GM23338 (cell line): Measurements from ENCODE around the gene FRY. TPM values are rescaled to one million over a fixed set of nuclear protein-coding genes. Genes with fewer than 3 reads are reported as not detected.

Experiments used
- ATAC-seq: fragments of 200-7000 bp; cut with Tn5 transposase; 3 replicates; pipeline ENCODE4 v1.9.1; 2020
- DNase-seq: peaks from one replicate; pipeline ENCODE4 v3.0.0-alpha.2; 2015; ENCODE audit warnings: low spot score
- H2AFZ ChIP-seq: fragments of 200-600 bp; sonication (generic); 2 replicates; pipeline ENCODE4 v1.8.0; 2016; ENCODE audit warnings: antibody characterized with exemption, mild to moderate bottlenecking, moderate library complexity
- H3F3A ChIP-seq: fragments of 200-600 bp; sonication (generic); replicated peaks from 2 replicates; pipeline ENCODE4 v1.8.0; 2017; ENCODE audit warnings: antibody characterized with exemption, mixed run types, low read depth
- H3K27ac ChIP-seq: fragments of 200-600 bp; sonication (generic); 2 replicates; pipeline ENCODE4 v1.6.1; 2016; ENCODE audit warnings: low read depth
- H3K27me3 ChIP-seq: fragments of 200-600 bp; sonication (generic); 2 replicates; pipeline ENCODE4 v1.8.0; 2016; ENCODE audit warnings: mild to moderate bottlenecking, mixed run types, moderate library complexity; ENCODE audit not compliant: insufficient read depth
- H3K36me3 ChIP-seq: fragments of 200-600 bp; sonication (generic); 2 replicates; pipeline ENCODE4 v1.8.0; 2016; ENCODE audit warnings: mild to moderate bottlenecking; ENCODE audit not compliant: insufficient read depth
- H3K4me1 ChIP-seq: fragments of 200-600 bp; sonication (generic); 2 replicates; pipeline ENCODE4 v1.8.0; 2016; ENCODE audit warnings: mild to moderate bottlenecking, moderate library complexity; ENCODE audit not compliant: insufficient read depth
- H3K4me2 ChIP-seq: fragments of 200-600 bp; sonication (generic); 2 replicates; pipeline ENCODE4 v1.7.1; 2017; ENCODE audit warnings: mixed run types
- H3K4me3 ChIP-seq: fragments of 200-600 bp; sonication (generic); 2 replicates; pipeline ENCODE4 v1.6.1; 2016; ENCODE audit warnings: mixed run types
- H3K79me2 ChIP-seq: fragments of 200-600 bp; sonication (generic); replicated peaks from 2 replicates; pipeline ENCODE4 v1.8.0; 2017; ENCODE audit warnings: mild to moderate bottlenecking; ENCODE audit not compliant: insufficient read depth
- H3K9me2 ChIP-seq: fragments of 200-600 bp; sonication (generic); 2 replicates; pipeline ENCODE4 v1.8.0; 2017; ENCODE audit not compliant: insufficient read depth
- H4K20me1 ChIP-seq: fragments of 200-600 bp; sonication (generic); replicated peaks from 2 replicates; pipeline ENCODE4 v1.8.0; 2017; ENCODE audit warnings: mild to moderate bottlenecking; ENCODE audit not compliant: insufficient read depth
- H3K27ac Mint-ChIP-seq: 2 replicates; pipeline ENCODE4 v1.8.0; 2020; ENCODE audit warnings: inconsistent platforms, mild to moderate bottlenecking, moderate library complexity, mixed read lengths
- H3K27me3 Mint-ChIP-seq: 3 replicates; pipeline ENCODE4 v1.8.0; 2022; ENCODE audit warnings: low read depth, mild to moderate bottlenecking, moderate library complexity, mixed read lengths, inconsistent platforms; ENCODE audit not compliant: insufficient read depth, poor library complexity
- H3K36me3 Mint-ChIP-seq: 3 replicates; pipeline ENCODE4 v1.8.0; 2021; ENCODE audit warnings: low read depth, mild to moderate bottlenecking, inconsistent platforms, moderate library complexity, mixed read lengths
- H3K4me1 Mint-ChIP-seq: 3 replicates; pipeline ENCODE4 v1.8.0; 2020; ENCODE audit warnings: mild to moderate bottlenecking, inconsistent platforms, mixed read lengths
- H3K4me3 Mint-ChIP-seq: 3 replicates; pipeline ENCODE4 v1.8.0; 2021; ENCODE audit warnings: moderate library complexity, mild to moderate bottlenecking, inconsistent platforms, mixed read lengths
- H3K9me3 Mint-ChIP-seq: 3 replicates; pipeline ENCODE4 v1.8.0; 2020; ENCODE audit warnings: moderate library complexity, mild to moderate bottlenecking, inconsistent platforms, mixed read lengths
- CTCF ChIP-seq, 2 experiments: fragments of 200-600 bp in 1 of 2; sonication (generic) in 1 of 2; conservative IDR thresholded peaks; 2 replicates each; pipeline versions ENCODE4 v1.5.1 to v1.6.1; 2016 to 2017; ENCODE audit warnings: antibody characterized with exemption in 2 of 2, low read depth in 2 of 2, mild to moderate bottlenecking in 2 of 2, moderate library complexity in 1 of 2
- EZH2phosphoT487 ChIP-seq: fragments of 200-600 bp; sonication (generic); IDR thresholded peaks from one replicate; pipeline ENCODE4 v1.8.1; 2018; ENCODE audit warnings: antibody characterized with exemption; ENCODE audit not compliant: unreplicated experiment
- NANOG ChIP-seq: IDR thresholded peaks from 2 replicates; pipeline ENCODE4 v1.6.1; 2016; ENCODE audit warnings: antibody characterized with exemption, borderline replicate concordance
- STAT1 ChIP-seq: IDR thresholded peaks from one replicate; pipeline ENCODE4 v1.6.1; 2016; ENCODE audit warnings: antibody characterized with exemption; ENCODE audit not compliant: unreplicated experiment
- ZNF331 ChIP-seq: fragments of 250-450 bp; sonication (Bioruptor Pico); IDR thresholded peaks from 2 replicates; pipeline ENCODE4 v1.5.0; 2020; ENCODE audit warnings: low read depth, mild to moderate bottlenecking, moderate library complexity
- polyA plus RNA-seq: library from polyadenylated mRNA; unstranded; fragments of >200 nt; fragmentation: Nextera tagmentation; extraction: Ambion mirVana; gene quantifications from 2 replicates; pipeline ENCODE4 v1.2.1, GENCODE V29; 2016
- total RNA-seq: library from RNA; depleted of rRNA; stranded (reverse); fragments of >200 nt; shearing (Covaris generic); gene quantifications from 2 replicates; pipeline ENCODE4 v1.2.3, GENCODE V29; 2014
- TF ChIP-seq, protein P1 (sequence below): IDR thresholded peaks from one replicate; pipeline ENCODE4 v1.6.1; 2018; ENCODE audit warnings: antibody characterized with exemption; ENCODE audit not compliant: unreplicated experiment
- TF ChIP-seq, protein P2 (sequence below): fragments of 250-450 bp; sonication (Bioruptor Pico); IDR thresholded peaks from 2 replicates; pipeline ENCODE4 v1.5.0; 2020; ENCODE audit warnings: mild to moderate bottlenecking, moderate library complexity

Gene FRY
- total and polyA plus RNA-seq, 2 experiments from 2014 or later = 2.4 to 10.1 TPM

DNA sequence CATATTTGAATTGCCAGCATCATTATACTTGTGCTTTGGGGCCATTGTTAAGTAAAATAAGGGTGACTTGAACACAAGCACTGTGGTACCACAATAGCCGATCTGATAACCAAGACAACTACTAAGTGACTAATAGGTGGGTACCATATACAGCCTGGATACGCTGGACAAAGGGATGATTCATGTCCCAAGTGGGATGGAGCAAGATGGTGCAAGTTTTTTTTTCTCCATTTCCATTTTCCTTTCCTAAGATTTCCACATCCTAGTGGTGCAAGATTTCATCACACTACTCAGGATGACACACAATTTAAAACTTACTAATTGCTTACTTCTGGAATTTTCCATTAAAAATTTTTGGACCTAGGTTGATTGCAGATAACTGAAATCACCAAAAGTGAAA is 298.9 kb downstream of the FRY start (continued):
- no peak for TF ChIP-seq ZNF331 (CRISPR knock-in tag)
- TF ChIP-seq, protein P1, sequence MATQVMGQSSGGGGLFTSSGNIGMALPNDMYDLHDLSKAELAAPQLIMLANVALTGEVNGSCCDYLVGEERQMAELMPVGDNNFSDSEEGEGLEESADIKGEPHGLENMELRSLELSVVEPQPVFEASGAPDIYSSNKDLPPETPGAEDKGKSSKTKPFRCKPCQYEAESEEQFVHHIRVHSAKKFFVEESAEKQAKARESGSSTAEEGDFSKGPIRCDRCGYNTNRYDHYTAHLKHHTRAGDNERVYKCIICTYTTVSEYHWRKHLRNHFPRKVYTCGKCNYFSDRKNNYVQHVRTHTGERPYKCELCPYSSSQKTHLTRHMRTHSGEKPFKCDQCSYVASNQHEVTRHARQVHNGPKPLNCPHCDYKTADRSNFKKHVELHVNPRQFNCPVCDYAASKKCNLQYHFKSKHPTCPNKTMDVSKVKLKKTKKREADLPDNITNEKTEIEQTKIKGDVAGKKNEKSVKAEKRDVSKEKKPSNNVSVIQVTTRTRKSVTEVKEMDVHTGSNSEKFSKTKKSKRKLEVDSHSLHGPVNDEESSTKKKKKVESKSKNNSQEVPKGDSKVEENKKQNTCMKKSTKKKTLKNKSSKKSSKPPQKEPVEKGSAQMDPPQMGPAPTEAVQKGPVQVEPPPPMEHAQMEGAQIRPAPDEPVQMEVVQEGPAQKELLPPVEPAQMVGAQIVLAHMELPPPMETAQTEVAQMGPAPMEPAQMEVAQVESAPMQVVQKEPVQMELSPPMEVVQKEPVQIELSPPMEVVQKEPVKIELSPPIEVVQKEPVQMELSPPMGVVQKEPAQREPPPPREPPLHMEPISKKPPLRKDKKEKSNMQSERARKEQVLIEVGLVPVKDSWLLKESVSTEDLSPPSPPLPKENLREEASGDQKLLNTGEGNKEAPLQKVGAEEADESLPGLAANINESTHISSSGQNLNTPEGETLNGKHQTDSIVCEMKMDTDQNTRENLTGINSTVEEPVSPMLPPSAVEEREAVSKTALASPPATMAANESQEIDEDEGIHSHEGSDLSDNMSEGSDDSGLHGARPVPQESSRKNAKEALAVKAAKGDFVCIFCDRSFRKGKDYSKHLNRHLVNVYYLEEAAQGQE = no peak
- TF ChIP-seq, protein P2, sequence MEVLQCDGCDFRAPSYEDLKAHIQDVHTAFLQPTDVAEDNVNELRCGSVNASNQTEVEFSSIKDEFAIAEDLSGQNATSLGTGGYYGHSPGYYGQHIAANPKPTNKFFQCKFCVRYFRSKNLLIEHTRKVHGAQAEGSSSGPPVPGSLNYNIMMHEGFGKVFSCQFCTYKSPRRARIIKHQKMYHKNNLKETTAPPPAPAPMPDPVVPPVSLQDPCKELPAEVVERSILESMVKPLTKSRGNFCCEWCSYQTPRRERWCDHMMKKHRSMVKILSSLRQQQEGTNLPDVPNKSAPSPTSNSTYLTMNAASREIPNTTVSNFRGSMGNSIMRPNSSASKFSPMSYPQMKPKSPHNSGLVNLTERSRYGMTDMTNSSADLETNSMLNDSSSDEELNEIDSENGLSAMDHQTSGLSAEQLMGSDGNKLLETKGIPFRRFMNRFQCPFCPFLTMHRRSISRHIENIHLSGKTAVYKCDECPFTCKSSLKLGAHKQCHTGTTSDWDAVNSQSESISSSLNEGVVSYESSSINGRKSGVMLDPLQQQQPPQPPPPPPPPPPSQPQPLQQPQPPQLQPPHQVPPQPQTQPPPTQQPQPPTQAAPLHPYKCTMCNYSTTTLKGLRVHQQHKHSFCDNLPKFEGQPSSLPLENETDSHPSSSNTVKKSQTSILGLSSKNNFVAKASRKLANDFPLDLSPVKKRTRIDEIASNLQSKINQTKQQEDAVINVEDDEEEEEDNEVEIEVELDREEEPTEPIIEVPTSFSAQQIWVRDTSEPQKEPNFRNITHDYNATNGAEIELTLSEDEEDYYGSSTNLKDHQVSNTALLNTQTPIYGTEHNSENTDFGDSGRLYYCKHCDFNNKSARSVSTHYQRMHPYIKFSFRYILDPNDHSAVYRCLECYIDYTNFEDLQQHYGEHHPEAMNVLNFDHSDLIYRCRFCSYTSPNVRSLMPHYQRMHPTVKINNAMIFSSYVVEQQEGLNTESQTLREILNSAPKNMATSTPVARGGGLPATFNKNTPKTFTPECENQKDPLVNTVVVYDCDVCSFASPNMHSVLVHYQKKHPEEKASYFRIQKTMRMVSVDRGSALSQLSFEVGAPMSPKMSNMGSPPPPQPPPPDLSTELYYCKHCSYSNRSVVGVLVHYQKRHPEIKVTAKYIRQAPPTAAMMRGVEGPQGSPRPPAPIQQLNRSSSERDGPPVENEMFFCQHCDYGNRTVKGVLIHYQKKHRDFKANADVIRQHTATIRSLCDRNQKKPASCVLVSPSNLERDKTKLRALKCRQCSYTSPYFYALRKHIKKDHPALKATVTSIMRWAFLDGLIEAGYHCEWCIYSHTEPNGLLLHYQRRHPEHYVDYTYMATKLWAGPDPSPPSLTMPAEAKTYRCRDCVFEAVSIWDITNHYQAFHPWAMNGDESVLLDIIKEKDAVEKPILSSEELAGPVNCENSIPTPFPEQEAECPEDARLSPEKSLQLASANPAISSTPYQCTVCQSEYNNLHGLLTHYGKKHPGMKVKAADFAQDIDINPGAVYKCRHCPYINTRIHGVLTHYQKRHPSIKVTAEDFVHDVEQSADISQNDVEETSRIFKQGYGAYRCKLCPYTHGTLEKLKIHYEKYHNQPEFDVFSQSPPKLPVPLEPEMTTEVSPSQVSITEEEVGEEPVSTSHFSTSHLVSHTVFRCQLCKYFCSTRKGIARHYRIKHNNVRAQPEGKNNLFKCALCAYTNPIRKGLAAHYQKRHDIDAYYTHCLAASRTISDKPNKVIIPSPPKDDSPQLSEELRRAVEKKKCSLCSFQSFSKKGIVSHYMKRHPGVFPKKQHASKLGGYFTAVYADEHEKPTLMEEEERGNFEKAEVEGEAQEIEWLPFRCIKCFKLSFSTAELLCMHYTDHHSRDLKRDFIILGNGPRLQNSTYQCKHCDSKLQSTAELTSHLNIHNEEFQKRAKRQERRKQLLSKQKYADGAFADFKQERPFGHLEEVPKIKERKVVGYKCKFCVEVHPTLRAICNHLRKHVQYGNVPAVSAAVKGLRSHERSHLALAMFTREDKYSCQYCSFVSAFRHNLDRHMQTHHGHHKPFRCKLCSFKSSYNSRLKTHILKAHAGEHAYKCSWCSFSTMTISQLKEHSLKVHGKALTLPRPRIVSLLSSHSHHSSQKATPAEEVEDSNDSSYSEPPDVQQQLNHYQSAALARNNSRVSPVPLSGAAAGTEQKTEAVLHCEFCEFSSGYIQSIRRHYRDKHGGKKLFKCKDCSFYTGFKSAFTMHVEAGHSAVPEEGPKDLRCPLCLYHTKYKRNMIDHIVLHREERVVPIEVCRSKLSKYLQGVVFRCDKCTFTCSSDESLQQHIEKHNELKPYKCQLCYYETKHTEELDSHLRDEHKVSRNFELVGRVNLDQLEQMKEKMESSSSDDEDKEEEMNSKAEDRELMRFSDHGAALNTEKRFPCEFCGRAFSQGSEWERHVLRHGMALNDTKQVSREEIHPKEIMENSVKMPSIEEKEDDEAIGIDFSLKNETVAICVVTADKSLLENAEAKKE = no peak

DNA sequence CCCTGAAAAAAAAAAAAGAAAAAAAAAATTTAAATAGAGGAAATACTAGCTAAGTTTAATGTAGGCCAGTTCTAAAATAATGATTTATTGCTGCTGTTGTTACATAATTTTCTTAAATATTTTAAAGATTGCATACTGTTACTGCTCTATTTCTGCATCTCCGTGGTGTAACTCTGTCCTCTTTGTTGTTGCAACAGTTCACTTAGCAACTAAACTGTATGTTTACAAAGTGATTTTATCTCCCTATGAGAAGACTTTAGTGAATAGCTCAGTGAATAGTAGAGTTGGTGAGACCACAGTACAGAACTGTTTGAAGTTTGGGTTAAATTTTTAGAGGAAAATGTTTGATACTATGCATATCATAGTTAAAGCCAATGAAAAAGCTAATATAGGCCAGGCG is 303.1 kb downstream of the FRY start:
- H3K4me1 Mint-ChIP-seq = peaks cover 5% of the 10 kb centered on the region; the same call in 2 of the 3 replicates
- H3K27me3 ChIP-seq = no peaks in the 10 kb centered on the region
- no peak for DNase-seq
- 0 out of 2 replicates have a peak, but pooled peaks cover 8% of the 10 kb centered on the region for H3K4me1 ChIP-seq
- peaks cover 16% of the 10 kb centered on the region for H3K36me3 ChIP-seq
- H3K4me3 ChIP-seq = no peak overlapping the region
- TF ChIP-seq CTCF (conservative IDR thresholded peaks at IDR 0.05; ENCODE audit: low read depth in 2 of 2) (no peak), NANOG (no peak), STAT1 (no peak), EZH2phosphoT487 (no peak)
- H3K4me3 Mint-ChIP-seq = no peak overlapping the region
- ATAC-seq = no peak
- peaks cover 36% of the 10 kb centered on the region; the same call in 2 of the 3 replicates for H3K9me3 Mint-ChIP-seq
- no peaks in the 10 kb centered on the region for H3K9me2 ChIP-seq
- H3K79me2 ChIP-seq = no peaks in the 10 kb centered on the region; the same call in 1 of the 2 replicates
- no peak overlapping the region for H3K27ac ChIP-seq
- H3K27me3 Mint-ChIP-seq = no peaks in the 10 kb centered on the region
- H3K27ac Mint-ChIP-seq = no peak overlapping the region
- H3F3A ChIP-seq = no peaks in the 10 kb centered on the region
- H3K4me2 ChIP-seq = no peak overlapping the region
- no peak overlapping the region for H2AFZ ChIP-seq
- H3K36me3 Mint-ChIP-seq = peaks cover 94% of the 10 kb centered on the region
- no peaks in the 10 kb centered on the region for H4K20me1 ChIP-seq
